HG02943 (cell line): Measurements from ENCODE around the gene FCN3.

Experiments used
- ATAC-seq: cut with Tn5 transposase; IDR thresholded peaks from one replicate; pipeline ENCODE4 v1.9.1; 2021; ENCODE audit warnings: mild to moderate bottlenecking, low read depth, moderate library complexity; ENCODE audit not compliant: unreplicated experiment

FCN3 gene

DNA sequence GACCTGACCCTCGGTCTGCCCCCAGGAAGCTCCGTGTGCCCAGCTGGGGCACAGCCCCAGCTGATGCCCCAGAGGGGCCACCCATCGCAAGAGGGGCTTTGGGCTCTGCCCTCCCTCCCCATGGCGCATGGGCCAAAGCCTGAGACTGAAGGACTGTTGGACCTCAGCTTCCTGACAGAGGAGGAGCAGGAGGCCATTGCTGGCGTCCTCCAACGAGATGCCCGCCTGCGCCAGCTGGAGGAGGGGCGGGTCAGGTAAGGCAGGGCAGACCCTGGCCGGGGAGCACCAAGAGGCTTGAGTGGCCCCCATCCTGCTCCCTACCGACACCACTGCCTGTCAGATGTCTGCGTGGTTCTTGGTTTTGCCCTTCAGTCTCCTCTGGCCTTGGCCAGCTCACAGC, 29.4 kb downstream of the FCN3 start:
- no peak for ATAC-seq

DNA sequence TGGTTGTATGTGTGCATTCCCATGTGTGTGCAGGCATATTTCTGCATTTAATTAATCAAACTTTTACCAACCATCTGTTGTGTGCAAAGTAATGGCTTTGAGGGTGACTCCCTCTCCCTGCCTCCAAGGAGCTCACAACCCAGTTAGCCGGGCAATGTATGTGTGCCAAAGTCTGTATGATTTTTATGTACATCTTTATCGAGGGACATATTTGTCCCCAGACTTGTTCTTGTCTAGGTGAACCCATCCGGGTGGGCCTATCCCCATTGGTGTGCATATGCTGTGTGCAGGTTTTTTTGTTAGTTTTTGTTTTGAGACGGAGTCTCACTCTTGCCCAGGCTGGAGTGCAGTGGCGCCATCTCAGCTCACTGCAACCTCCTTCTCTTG, 31.0 kb downstream of the FCN3 start:
- no peak for ATAC-seq

DNA sequence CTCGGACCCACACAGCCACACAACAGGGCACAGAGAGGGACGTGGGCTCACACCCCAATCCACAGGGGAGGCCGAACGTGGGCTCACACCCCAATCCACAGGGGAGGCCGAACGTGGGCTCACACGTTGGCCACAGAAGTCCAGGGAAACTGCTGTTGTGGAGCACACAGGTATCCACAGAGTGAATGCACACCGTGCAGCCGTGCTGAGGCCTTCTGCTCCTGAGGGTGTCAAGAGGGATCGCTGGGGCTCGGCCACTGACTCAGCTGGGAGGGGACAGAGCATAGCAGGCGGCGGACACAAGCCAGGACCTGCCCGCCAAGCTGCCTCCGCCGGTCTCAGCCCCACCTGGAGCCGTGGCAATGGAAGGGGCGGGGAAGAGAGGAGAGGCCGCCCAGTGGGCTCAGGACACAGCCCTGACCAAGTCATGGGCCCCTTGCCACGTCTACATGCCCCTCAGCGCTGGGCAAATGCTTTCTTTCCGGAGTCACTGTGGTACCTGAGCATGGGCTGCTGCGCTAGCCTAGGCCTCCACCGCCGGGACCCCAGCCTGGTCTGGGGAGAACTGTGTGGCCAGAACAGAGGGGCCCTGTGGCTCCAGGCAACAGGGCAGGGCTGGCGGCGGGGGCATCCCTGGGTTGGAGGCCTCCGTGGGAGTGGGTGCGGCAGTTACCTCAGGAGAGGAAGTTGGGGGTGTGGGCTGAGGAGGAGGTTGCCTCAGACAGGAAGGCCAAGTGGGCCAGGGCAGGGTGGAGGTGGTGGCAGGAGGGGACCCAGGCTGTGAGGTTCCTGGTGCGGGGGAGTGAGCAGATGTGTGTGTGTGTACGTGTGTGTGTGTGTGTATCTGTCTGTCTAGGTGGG, 31.6 kb downstream of the FCN3 start:
- ATAC-seq, result no peak

DNA sequence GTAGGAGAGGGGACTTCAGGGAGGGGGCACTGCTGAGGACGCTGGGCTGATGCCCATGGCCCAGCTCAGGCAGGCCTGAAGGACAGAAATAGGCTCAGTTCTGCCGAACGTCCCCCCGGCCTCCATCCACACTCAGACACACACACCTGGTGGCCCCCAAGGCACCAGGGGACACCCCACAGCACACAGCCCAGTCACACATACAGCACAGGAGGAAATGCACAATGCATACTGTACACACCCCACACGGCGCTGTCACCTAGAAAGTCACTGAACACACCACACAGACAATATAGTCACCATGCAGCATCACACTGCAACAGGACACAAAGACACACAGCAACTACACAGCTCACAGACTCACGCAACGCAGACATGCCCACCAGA, 32.2 kb downstream of the FCN3 start:
- no peak for ATAC-seq

DNA sequence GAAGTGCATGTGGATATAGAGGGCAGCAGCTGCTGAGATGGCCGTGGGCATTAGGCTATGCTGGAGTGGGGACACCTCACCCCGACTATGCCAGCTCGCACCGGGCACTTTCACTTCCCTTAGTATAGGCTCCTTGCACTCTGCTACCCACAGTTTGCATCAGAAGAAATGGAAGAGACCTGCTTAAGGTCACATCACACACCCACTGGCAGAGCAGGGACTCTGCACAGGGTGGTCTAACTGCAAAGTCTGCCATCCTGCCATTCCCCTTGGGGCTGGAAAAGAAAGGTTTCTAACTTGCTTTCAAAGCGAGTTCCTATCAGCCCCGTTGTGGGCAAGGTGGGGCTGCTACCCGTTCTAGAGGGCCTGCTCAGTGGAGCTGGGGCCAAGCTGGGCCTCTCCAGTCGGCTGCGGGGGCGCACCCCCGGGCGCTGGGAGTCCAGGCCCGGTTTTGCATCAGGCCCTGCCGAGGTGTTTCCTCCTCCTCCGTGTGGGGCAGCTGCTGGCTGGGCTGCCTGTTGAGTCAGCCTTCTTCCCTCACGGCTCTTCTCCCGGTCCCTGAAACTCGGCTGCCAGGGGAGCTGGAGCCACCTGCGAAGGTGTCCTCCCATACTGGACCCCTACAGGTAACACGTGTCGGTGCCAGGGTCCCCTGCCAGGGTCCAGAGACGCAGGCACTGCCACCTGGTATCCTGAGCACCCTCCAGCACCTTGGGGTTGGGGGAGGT, 32.9 kb downstream of the FCN3 start, which contains the start of gene SYTL1:
Gene SYTL1, plus strand, starts transcription at position 498 of the 728 bp plus-strand sequence. CDS start 3,313 bp downstream, outside the sequence.
- peak; percentile 47 for ATAC-seq

DNA sequence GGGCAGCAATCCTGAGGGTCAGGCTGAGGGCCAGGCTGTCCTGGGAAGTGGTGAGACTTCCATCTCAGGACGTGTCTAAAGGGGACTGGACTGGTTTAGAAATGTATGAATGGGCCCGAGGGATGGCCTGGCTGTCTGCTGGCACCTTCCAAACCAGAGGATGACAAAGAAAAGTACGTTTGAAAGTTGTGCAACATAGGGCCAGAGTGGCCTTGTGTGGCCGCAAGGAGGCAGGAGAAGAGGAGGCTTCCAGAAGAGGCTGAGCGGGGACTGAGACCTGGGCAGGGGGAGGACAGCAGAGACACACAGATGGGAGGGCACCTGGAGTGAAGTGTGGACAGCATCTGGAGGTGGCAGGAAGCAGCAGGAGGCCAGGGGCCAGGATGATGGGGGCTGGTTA, 35.4 kb downstream of the FCN3 start:
- ATAC-seq, result no peak

DNA sequence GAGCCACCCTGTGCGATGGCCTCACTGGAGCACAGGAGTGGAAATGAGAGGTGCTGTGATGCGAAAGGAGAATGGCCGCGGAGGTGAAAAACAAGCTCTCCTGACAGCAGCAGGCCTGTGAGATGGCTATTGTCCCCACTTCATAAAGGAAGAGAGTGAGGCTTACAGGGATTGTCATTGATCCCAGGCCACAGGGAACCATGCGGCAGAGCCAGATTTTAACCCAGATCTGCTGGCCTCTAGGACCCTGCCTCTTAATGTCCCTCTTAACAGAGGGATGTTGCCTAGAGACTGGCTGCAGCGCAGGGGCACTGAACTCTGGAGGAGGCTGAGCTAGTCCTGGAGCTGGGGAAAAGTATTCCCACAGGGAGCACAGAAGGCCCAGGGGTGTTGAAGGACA, 35.9 kb downstream of the FCN3 start:
- ATAC-seq, result no peak

DNA sequence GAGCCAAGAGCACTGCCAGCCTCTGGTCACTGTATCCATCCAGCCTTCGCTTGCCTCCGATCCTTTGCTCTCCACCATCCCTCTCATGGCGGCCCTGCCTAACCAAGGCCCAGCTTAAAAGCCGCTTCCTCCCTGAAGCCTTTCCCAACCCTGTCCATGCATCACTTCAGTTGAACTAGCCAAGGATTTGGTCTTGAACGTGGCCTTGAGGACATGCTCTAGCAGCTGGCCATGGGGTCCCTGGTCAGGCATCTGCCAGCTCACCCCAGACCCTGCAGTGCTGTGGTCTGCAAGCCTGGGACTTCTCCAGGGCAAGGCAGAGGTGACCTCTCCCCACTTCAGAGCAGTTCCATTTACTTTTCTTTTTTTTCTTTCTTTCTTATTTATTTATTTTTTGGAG, 37.9 kb downstream of the FCN3 start:
- ATAC-seq, result no peak

DNA sequence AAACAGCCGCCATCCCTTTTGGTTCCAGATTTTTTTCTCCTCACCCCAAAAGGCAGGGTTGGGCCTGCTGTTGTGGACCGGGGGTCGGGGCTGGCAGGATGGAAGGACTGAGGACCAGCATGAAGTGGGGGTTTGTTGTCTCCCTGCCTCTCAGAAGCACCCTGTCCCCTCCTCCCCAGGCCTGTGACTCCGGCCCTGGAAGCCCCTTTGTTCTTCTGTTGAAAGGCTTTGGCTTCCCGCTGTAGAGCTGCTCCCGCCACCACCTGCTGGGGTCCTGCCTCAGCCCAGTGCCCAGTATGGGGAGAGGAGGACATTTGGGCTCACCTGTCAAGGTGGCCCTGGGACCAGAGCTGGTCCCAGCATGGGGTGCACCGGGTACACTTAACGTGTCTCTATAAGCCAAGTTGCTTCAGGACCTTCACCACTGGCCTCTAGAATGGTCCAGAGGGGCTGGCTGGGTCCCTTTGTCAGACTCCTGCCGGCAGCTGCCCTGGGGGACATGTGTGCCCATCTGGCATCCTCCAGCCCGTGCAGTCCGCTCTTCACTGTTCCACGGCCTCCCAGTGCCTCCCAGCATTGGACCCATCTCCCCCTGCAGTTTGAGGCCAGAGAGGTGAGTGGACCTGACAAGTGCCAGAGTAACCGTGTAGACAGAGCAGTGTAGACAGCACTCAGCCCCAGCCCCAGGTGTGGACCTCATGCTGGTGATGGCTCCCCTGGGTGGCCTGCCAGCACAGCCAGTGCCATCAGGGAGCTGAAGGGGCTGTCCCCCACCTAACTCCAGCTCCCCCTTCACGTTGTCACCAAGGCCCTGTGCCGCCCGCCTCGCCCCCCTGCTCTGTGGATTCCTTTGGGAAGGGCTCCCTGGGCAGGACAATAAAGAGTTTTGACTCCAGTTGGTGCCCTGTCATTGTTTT, 38.9 kb downstream of the FCN3 start:
- ATAC-seq, result no peak

DNA sequence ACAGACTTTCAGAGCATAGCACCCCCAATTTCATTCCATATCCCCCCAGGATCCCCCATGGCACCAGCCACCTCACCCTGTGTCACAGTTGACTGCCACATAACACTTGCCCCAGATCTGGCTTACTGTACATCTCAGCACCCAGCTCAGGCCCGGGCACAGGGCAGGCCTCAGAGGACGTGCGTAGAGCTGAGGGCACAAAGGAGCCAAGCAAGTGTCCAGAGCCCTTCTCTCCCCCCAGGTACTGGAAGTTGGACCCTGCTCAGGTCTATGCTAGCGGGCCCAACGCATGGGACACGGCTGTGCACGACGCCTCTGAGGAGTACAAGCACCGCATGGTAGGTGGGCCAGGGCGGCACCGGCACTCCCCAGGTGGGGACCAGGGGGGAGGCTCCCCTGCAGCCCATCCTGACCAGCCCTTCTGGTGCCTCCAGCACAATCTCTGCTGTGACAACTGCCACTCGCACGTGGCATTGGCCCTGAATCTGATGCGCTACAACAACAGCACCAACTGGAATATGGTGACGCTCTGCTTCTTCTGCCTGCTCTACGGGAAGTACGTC, 40.8 kb downstream of the FCN3 start:
- ATAC-seq, result no peak

DNA sequence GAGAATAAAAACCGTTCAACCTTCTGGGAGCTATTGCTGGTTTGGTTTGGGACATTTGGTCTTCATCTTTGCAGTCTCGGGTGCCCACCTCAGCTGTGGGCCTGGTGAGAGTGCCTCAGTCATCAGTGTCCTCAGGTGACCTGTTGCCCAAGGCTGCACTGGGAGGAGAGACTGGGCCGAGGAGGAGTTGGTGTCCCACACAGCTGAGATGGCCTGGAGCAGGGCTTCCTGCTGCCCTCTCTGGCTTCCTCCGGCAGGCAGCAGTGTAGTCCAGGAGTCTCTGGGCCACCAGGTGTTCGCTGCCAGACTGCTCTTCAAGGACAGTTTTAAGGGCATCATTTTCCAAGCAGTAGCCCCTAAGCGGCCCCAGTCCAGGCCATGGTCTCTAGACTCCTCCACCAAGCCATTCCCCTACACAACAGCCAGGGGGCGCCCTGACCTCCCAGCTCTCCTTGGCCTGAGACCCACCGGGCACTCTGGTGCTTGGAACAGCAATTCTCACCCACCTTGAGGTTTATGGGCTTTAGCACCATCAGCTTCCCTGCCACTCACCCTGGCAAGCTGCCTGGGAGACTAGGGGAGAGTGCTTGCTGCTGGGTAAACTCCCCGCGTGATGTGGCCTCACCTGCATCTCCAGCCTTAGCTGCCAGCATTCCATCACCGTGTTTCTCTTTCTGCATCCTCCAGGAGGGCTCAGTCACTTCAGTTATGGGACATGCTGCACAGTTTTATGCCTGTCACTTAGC, 41.9 kb downstream of the FCN3 start:
- no peak for ATAC-seq

DNA sequence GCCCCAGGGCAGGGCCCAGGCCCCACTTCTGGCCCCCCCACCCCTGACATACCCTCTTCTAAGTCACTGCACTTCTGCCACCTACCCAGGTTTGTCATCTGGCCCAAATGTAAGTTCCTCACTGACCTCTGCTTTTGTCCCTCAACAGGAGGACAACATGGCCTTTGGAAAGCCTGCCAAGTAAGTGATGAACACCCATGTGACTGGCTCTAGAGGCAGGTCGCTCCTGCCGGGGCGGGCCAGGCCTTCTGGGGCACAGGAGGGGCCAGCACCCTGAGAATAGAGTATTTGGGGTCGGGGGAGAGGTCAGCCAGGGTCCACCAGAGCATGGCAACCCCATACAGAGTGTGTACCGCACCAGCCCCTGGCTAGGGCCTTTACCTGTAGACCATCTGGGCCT, 42.7 kb downstream of the FCN3 start:
- ATAC-seq, result no peak

DNA sequence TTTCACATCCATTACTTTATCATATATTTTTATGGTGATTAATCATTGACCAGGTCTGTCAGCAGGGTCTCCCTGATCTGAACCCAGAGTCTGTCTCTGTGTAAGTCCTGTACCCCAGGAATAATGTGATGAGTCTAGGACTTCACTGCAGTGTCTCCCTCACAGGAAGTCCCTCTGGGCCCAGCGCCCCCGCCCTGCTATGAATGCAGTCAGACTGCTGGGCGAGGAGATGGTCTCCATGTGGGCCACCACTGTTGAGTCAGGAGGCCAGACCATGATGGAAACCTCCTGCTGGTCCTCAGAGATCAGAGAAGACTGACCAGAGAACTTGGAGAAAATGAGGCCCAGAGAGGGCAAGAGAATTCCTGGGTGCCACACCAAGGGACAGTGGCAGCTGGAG, 43.2 kb downstream of the FCN3 start:
- ATAC-seq, result no peak

DNA sequence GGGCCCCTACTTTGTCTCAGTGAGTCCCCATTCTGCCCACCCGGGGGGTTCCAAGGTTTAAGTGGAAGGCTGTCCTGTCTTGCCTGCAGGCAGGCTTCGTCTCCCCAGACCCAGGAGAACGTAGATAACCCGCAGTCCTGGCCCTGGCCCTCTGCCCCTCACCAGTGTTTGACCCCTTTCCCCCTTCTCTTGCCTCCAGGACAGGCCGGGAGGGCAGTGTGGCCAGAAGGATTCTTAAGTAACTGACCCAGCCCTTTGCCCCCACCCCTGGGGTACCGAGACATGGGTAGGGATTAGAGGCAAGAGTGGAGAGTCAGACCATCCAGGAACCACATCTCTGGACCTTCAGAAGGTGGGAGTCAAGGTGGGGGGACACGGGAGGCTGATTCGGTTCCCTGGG, 43.8 kb downstream of the FCN3 start:
- ATAC-seq, result no peak

DNA sequence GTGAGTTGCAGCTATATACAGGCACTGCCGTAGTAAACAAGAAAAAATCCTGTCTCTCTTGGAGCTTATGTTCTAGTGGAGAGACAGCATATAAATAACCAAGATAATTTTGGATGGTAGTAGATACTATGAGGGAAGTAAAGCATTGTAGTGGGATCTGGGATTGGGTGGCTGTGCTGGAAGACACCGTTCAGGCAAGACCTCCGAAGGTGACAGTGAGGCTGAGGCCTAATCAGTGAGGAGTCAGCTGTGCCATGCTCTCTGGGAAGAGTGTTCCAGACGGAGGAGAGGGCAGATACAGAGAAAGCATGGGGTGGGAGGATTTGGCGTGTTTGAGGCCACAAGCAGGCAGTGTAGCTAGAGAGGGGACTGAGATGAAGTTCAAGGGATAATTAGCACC, 46.7 kb downstream of the FCN3 start:
- ATAC-seq, result no peak

DNA sequence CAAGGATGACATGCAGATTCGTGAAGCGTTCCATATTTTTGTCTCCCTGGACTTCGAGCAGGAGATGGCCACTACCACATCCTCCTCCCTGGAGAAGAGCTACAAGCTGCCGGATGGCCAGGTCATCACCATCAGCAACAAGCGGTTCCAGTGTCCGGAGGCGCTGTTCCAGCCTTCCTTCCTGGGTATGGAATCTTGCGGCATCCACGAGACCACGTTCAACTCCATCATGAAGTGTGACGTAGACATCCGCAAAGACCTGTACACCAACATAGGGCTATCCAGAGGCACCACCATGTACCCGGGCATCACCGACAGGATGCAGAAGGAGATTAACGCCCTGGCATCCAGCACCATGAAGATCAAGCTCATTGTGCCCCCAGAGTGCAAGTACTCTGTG, 49.3 kb downstream of the FCN3 start:
- ATAC-seq, result no peak

DNA sequence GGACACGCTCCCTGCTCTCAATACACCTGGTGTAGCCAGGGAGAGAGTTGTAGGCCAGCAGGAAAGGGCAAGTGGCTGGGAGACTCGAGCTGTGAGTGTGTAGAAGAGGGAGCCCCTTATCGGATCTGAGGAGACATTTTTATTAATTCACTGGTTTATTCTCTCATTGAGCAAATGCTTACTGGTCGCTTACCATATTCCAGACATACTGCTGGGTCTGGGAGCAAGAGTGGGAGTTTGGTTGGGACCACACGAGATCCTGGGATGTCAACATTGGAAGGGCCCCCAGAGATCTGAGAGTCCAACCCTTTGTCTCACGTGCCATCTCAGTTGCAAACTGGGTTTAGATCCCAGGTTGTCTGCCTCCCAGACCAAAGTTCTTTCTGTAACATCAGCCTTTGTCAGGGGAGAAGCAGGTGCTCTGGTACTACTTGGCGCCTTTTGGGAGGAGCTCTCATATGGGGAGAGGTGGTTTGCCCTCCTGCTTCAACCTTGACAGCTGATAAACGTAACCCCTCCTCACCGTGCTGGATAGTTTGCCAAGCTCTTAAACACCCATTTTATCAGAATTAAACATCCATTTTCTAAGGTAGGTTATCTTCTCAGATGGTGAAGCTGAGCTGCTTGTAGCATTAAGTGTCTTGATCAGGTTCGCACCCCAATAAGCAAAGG, 51.9 kb downstream of the FCN3 start:
- peak; percentile 16 for ATAC-seq

DNA sequence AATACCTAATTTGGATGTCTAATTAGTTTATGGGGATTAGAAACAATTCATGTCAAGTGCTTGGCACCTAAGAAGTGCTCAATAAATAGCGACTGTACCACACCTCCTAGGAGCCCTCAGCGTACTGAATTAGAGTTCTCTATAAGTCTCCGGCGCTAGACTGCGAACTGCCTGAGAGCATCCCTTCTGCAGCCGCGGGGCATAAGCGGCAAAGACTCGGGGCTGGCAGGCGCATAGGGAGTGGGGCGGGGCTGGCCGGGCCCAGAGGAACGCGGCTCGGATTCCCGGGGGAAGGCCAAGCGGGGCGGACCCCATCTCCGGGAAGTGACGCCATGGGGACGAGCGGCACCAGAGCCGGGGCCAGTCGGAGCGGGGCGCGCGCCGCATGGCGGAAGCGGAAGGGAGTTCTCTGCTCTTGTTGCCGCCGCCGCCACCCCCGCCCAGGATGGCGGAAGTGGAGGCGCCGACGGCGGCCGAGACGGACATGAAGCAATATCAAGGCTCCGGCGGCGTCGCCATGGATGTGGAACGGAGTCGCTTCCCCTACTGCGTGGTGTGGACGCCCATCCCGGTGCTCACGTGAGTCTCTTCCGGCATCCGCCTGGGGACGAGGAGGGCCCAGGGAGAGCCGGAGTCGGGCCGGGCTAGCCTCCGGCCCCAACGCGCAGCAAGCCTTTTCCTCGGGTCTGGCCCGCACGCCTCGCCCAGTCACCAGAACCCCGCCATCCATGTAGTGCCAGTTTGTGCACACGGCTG, 52.6 kb downstream of the FCN3 start, which contains the start of gene TMEM222:
Gene TMEM222, plus strand, starts transcription at position 351 of the 756 bp plus-strand sequence. Its CDS starts 35 bp downstream, at position 386.
- ATAC-seq, result peak; percentile 89
